B cell (primary cell): Measurements from ENCODE around the gene THY1.

Source experiments
- EZH2 ChIP-seq: IDR thresholded peaks from 2 replicates; pipeline ENCODE4 v1.6.1; 2012; ENCODE audit warnings: borderline replicate concordance, low read depth, mild to moderate bottlenecking, moderate library complexity, low read length; ENCODE audit not compliant: insufficient read depth, poor library complexity, severe bottlenecking
- TF ChIP-seq, protein P1 (sequence below): fragments of 200-600 bp; IDR thresholded peaks from one replicate; pipeline ENCODE4 v1.8.0; 2022; ENCODE audit warnings: antibody characterized with exemption, mild to moderate bottlenecking

DNA sequence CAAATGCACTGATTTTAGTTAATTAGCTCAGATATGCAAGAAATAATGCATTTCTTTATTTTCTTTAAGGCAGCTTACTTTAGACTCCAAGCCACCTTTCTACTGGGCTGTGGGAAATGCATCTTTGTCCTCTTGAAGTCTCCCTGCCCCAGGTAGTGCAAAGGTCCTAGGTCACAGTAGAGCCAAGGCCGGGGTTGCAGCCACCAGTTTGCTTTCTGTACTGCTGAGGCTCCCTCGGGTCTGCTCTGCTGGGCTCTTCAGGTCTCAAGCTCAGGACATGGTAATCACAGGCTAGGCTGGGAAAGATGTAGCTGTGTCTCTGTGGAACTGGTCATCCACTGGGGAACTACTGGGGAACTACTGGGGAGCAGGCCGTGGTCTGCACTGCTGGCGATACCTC, 25.4 kb upstream of the THY1 start:
- TF ChIP-seq, protein P1, sequence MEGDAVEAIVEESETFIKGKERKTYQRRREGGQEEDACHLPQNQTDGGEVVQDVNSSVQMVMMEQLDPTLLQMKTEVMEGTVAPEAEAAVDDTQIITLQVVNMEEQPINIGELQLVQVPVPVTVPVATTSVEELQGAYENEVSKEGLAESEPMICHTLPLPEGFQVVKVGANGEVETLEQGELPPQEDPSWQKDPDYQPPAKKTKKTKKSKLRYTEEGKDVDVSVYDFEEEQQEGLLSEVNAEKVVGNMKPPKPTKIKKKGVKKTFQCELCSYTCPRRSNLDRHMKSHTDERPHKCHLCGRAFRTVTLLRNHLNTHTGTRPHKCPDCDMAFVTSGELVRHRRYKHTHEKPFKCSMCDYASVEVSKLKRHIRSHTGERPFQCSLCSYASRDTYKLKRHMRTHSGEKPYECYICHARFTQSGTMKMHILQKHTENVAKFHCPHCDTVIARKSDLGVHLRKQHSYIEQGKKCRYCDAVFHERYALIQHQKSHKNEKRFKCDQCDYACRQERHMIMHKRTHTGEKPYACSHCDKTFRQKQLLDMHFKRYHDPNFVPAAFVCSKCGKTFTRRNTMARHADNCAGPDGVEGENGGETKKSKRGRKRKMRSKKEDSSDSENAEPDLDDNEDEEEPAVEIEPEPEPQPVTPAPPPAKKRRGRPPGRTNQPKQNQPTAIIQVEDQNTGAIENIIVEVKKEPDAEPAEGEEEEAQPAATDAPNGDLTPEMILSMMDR: no peak
- TF ChIP-seq EZH2: no peak
